ENCODE data around the gene WDR37.

GRCh38 chr10:1175956-1176565 lies 119.9 kb downstream of the WDR37 start:
- TF ChIP-seq, protein P1, sequence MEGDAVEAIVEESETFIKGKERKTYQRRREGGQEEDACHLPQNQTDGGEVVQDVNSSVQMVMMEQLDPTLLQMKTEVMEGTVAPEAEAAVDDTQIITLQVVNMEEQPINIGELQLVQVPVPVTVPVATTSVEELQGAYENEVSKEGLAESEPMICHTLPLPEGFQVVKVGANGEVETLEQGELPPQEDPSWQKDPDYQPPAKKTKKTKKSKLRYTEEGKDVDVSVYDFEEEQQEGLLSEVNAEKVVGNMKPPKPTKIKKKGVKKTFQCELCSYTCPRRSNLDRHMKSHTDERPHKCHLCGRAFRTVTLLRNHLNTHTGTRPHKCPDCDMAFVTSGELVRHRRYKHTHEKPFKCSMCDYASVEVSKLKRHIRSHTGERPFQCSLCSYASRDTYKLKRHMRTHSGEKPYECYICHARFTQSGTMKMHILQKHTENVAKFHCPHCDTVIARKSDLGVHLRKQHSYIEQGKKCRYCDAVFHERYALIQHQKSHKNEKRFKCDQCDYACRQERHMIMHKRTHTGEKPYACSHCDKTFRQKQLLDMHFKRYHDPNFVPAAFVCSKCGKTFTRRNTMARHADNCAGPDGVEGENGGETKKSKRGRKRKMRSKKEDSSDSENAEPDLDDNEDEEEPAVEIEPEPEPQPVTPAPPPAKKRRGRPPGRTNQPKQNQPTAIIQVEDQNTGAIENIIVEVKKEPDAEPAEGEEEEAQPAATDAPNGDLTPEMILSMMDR (IDR thresholded peaks at IDR 0.05; ENCODE audit: low read depth, low read length, poor library complexity, severe bottlenecking) = no peak
- TF ChIP-seq EZH2phosphoT487 (IDR thresholded peaks at IDR 0.05; ENCODE audit: borderline replicate concordance, low read length) = no peak

Measured in DOHH2 (cell line).